Lower leg skin (tissue), 4 donors: ENCODE measurements around the gene AVPI1. TPM values are rescaled to one million over a fixed set of nuclear protein-coding genes. Genes with fewer than 3 reads are reported as not detected.
"Not testable (repeated sequence)": the region's sequence is repeated elsewhere in the genome, so short reads cannot be mapped to it uniquely, and the experiment has no call there.

Experiments
- DNase-seq, 2 donors: peaks; one replicate each; pipeline ENCODE4 v3.0.0-alpha.2; 2019; ENCODE audit warnings: low spot score in 2 of 2
- H3K4me3 ChIP-seq: fragments of 200-600 bp; sonication (generic); 2 replicates; pipeline ENCODE4 v1.5.1; 2017; ENCODE audit warnings: mild to moderate bottlenecking, low read depth; ENCODE audit not compliant: poor library complexity, severe bottlenecking
- CTCF ChIP-seq, 3 donors: fragments of 450-650 bp; IDR thresholded peaks; one replicate each; pipeline ENCODE4 v1.5.1; 2016; ENCODE audit warnings: antibody characterized with exemption in 3 of 3, mild to moderate bottlenecking in 3 of 3, moderate library complexity in 2 of 3
- POLR2A ChIP-seq, 2 donors: fragments of 450-650 bp; IDR thresholded peaks; one replicate each; pipeline ENCODE4 v1.6.1; 2016 to 2017; ENCODE audit warnings: antibody characterized with exemption in 2 of 2, mild to moderate bottlenecking in 1 of 2, moderate library complexity in 1 of 2
- WGBS, 2 donors: methylation state at CpG; one replicate each; pipeline ENCODE4 v1.1.5; 2018; 5-methylcytosine and 5-hydroxymethylcytosine counted together
- intact Hi-C: fragments of 100-400 bp; cut with DNase I; formaldehyde crosslinking; loops from one replicate; pipeline ENCODE4 v1.15.0; 2023; ENCODE audit warnings: low total_unique reads
- total RNA-seq, 4 donors: library from RNA; depleted of rRNA; stranded (reverse); fragments of >200 nt; gene quantifications; one replicate each; pipeline ENCODE4 v1.1.0, GENCODE V29; 2016

AVPI1 gene
- total RNA-seq, 4 donors from 2014 or later, result 133 to 169 (median 145) TPM

GRCh38 chr10:97644936-97645335 lies 42.1 kb downstream of the AVPI1 start:
- TF ChIP-seq POLR2A (IDR thresholded peaks at IDR 0.05), result no peak
- TF ChIP-seq CTCF (IDR thresholded peaks at IDR 0.05), result no peak
- H3K4me3 ChIP-seq, result no peak overlapping the region
- no peak for DNase-seq
- intact Hi-C loops, result no loop called here
- 90 to 91% methylated on average over 4 of the region's 4 CpGs for WGBS, 2 donors

- intact Hi-C loops, result no loop called here
- 89 to 94% methylated on average over 4 of the region's 4 CpGs for WGBS, 2 donors
- no peak for DNase-seq
- TF ChIP-seq CTCF (IDR thresholded peaks at IDR 0.05) (no peak), POLR2A (IDR thresholded peaks at IDR 0.05) (no peak)
- no peak overlapping the region for H3K4me3 ChIP-seq
Observed at GRCh38 chr10:97643441-97643985, 43.5 kb downstream of the AVPI1 start.

DNA sequence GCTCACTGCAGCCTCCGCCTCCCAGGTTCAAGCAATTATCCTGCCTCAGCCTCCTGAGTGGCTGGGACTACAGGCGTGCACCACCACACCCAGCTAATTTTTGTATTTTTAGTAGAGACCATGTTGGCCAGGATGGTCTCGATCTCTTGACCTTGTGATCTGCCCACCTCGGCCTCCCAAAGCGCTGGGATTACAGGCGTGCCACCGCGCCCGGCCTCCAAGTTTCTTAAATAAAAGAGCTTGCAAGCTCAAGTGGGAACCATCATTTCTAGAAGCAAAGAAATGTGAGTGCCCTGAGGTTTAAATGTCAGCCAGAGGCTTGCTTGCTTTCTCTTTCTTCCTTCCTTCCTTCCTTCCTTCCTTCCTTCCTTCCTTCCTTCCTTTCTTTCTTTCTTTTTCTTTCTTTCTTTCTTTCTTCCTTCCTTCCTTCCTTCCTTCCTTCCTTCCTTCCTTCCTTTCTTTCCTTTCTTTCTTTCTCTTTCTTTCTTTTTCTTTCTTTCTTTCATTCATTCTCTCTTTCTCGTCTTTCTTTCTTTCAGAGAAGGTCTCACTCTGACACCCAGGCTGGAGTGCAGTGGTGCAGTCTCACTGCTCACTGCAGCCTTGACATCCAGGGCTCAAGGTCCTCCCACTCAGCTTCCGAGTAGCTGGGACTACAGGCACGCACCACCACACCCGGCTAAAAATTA lies 44.4 kb downstream of the AVPI1 start:
- DNase-seq, intact Hi-C loops, H3K4me3 ChIP-seq: not testable (repeated sequence)

DNA sequence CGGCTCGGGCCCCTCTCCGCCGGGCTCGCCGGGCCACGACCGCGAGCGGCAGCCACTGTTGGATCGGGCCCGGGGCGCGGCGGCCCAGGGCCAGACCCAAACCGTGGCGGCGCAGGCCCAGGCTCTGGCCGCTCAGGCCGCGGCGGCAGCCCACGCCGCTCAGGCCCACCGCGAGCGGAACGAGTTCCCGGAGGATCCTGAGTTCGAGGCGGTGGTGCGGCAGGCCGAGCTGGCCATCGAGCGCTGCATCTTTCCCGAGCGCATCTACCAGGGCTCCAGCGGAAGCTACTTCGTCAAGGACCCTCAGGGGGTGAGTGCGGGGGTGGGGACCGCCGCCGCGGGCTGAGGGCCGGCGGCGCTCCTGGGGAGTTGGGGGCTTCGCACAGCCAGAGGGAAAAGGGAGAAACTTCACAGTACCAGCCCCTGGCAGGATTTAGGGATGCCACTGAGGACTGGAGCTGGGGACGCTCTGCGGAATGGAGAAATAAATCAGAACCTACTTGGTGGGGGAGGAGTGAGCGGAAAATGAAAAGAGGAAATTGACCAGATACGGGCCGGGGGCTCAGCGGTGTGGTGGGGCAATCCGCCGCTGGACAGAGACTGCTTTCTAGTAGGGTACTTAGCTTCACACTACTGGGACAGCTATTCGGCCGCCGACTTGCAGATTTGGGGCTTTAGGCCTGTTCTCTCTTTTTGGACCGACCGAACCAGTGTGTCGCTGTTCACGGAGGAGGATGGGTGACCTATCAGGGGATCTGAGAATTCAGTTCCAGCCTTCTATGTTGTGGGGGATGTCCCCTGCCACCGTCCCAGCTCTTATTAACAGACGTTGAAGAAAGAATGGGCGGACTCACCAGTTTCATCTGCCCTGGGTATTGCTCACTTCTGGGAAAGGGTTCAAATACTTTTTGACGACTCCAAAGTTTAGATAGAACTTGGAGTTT lies 45.9 kb downstream of the AVPI1 start:
- no peak for TF ChIP-seq POLR2A (IDR thresholded peaks at IDR 0.05)
- no peak for TF ChIP-seq CTCF (IDR thresholded peaks at IDR 0.05)
- peak; percentile 33 to 90 for DNase-seq
- WGBS, 2 donors, result 1% methylated on average over 38 to 41 of the region's 67 CpGs
- H3K4me3 ChIP-seq, result peak overlapping the region; percentile 84
- intact Hi-C loops, result no loop called here

More for the DNA sequence above, 44.4 kb downstream of the AVPI1 start:
- 94% methylated on average over 13 of the region's 13 CpGs for WGBS, 2 donors

- peak; percentile 99 to 100 for DNase-seq
- H3K4me3 ChIP-seq, result peak within 1 kb of the TSS; percentile 84
- 3 to 4% methylated on average over 41 to 51 of the region's 54 CpGs for WGBS, 2 donors
- intact Hi-C loops, result no loop called here
- TF ChIP-seq CTCF (IDR thresholded peaks at IDR 0.05) (no peak), POLR2A (IDR thresholded peaks at IDR 0.05) (peak in 1 of 2 donors; percentile 11)
Observed at GRCh38 chr10:97640174-97640867, 46.7 kb downstream of the AVPI1 start, which contains the start of gene PI4K2A. PI4K2A (plus strand) TSS chr10:97640671; CDS start chr10:97640743, 72 bp downstream.

DNA sequence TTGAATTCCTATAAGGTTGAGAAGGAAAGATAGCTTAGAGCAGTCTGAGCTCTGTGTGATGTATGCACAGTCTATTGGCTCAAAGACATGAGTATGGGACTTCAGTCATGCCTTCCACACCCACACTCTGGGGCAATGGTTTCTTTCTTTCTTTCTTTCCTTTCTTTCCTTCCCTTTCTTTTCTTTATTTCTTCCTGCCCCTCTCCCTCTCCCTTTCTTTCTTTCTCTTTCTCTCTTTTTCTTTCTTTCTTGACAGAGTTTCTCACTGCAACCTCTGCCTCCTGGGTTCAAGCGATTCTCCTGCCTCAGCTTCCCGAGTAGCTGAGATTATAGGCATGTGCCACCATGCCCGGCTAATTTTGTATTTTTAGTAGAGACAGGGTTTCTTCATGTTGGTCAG lies 48.0 kb downstream of the AVPI1 start:
- intact Hi-C loops, DNase-seq, H3K4me3 ChIP-seq: not testable (repeated sequence)
- WGBS, 2 donors, result 81 to 83% methylated on average over 3 of the region's 3 CpGs
